NCI-H1092 treated with DMSO at 0.1 percent for 48 hours (cell line): ENCODE data around the gene EPS8L3.

Experiments used
- DNase-seq: peaks from one replicate; lab custom pipeline; 2025; lab: John Stamatoyannopoulos, UW

Gene EPS8L3

GRCh38 chr1:109739738-109740614, 23.7 kb downstream of the EPS8L3 start:
- DNase-seq = peak; percentile 81

- DNase-seq = no peak
These were observed 30.4 kb downstream of the EPS8L3 start for GRCh38 chr1:109733236-109733870.

GRCh38 chr1:109732390-109732881, 31.3 kb downstream of the EPS8L3 start:
- no peak for DNase-seq

- no peak for DNase-seq
These were observed 33.1 kb downstream of the EPS8L3 start for GRCh38 chr1:109730666-109731065.

- DNase-seq = no peak
These were observed 34.9 kb downstream of the EPS8L3 start for GRCh38 chr1:109728870-109729269.

GRCh38 chr1:109726728-109727373, 36.9 kb downstream of the EPS8L3 start:
- no peak for DNase-seq

GRCh38 chr1:109726007-109726406, 37.7 kb downstream of the EPS8L3 start:
- DNase-seq = no peak

- DNase-seq = no peak
These were observed 38.2 kb downstream of the EPS8L3 start for GRCh38 chr1:109725510-109725909.

GRCh38 chr1:109724933-109725332, 38.8 kb downstream of the EPS8L3 start:
- DNase-seq = no peak

- DNase-seq = no peak
These were observed 40.6 kb downstream of the EPS8L3 start for GRCh38 chr1:109722908-109723691.

GRCh38 chr1:109721971-109722370, 41.8 kb downstream of the EPS8L3 start:
- DNase-seq = no peak

- no peak for DNase-seq
These were observed 42.7 kb downstream of the EPS8L3 start for GRCh38 chr1:109721042-109721441.

- no peak for DNase-seq
These were observed 44.3 kb downstream of the EPS8L3 start for GRCh38 chr1:109719337-109719837.

GRCh38 chr1:109718495-109718894, 45.2 kb downstream of the EPS8L3 start:
- peak; percentile 3 for DNase-seq

GRCh38 chr1:109717729-109718128, 46.0 kb downstream of the EPS8L3 start:
- DNase-seq = no peak

GRCh38 chr1:109716570-109717090, 47.1 kb downstream of the EPS8L3 start:
- DNase-seq = no peak

GRCh38 chr1:109716121-109716520, 47.6 kb downstream of the EPS8L3 start:
- DNase-seq = no peak

GRCh38 chr1:109714661-109715372, 48.9 kb downstream of the EPS8L3 start:
- DNase-seq = no peak

GRCh38 chr1:109713636-109714035, 50.1 kb downstream of the EPS8L3 start:
- no peak for DNase-seq

- no peak for DNase-seq
These were observed 51.3 kb downstream of the EPS8L3 start for GRCh38 chr1:109712321-109712864.
